Measurements from ENCODE around the gene ARHGAP10. TPM values are rescaled to one million over a fixed set of nuclear protein-coding genes. Genes with fewer than 3 reads are reported as not detected.

ARHGAP10 gene
- total RNA-seq, 1 experiment from 2014 or later, result 11.7 TPM

DNA sequence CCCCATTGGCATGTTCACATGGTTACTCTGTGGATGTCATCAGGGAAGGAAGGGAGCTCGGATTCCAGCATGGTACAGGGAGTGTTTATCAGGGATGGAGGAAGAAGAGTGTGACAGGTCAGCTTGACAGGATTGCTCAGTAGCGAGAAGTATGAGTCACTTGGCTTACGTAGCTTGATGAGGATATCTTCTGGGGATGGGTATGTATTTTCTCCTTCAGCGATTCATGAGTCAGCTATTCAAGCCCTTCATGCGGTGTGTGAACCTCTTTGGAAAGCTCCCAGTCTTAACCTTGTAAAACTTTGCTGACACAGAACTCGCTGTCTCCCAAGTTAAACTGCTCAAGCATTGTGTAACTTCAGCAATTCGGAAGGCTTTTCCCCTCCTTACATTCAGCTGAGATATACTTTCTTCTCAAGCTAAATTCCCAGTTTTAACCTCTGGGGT is 275.4 kb downstream of the ARHGAP10 start:
- Histone ChIP-seq H3K9me3 (ENCODE audit: control insufficient read depth, insufficient read depth, low read depth, low read length) (no peaks in the 10 kb centered on the region), H3K4me3 (ENCODE audit: low read depth in 2 of 2, low read length in 2 of 2) (no peak overlapping the region), H3K27ac (ENCODE audit: low read length) (no peak overlapping the region), H3K36me3 (ENCODE audit: control insufficient read depth, insufficient read depth, low read length) (no peaks in the 10 kb centered on the region), H3K4me1 (ENCODE audit: control insufficient read depth, insufficient read depth, low read length) (peaks cover 2% of the 10 kb centered on the region; the same call in 1 of the 2 replicates), H3K27me3 (ENCODE audit: control insufficient read depth, insufficient read depth, low read length) (no peaks in the 10 kb centered on the region)
- intact Hi-C loops (cut with micrococcal nuclease; ENCODE audit: unreplicated experiment), result no loop called here
- ChIA-PET CTCF (no interaction called here), POLR2A (interaction anchor here (0.6 kb wide), 1 partner anchor 352 kb away, joined by 3 read pairs; no protein-coding TSS in a partner anchor)
- ATAC-seq (peak; percentile 68), DNase-seq (ENCODE audit: low read depth, low spot score) (peak; percentile 39)
- in situ Hi-C loops (cut with HindIII; ENCODE audit: low pct_unique_long_range_greater_than_20kb, low sequenced_read_pairs), result no loop called here
- no peak for TF ChIP-seq POLR2AphosphoS5 (IDR thresholded peaks at IDR 0.05; ENCODE audit: low read depth, low read length)
- TF ChIP-seq, protein P1, sequence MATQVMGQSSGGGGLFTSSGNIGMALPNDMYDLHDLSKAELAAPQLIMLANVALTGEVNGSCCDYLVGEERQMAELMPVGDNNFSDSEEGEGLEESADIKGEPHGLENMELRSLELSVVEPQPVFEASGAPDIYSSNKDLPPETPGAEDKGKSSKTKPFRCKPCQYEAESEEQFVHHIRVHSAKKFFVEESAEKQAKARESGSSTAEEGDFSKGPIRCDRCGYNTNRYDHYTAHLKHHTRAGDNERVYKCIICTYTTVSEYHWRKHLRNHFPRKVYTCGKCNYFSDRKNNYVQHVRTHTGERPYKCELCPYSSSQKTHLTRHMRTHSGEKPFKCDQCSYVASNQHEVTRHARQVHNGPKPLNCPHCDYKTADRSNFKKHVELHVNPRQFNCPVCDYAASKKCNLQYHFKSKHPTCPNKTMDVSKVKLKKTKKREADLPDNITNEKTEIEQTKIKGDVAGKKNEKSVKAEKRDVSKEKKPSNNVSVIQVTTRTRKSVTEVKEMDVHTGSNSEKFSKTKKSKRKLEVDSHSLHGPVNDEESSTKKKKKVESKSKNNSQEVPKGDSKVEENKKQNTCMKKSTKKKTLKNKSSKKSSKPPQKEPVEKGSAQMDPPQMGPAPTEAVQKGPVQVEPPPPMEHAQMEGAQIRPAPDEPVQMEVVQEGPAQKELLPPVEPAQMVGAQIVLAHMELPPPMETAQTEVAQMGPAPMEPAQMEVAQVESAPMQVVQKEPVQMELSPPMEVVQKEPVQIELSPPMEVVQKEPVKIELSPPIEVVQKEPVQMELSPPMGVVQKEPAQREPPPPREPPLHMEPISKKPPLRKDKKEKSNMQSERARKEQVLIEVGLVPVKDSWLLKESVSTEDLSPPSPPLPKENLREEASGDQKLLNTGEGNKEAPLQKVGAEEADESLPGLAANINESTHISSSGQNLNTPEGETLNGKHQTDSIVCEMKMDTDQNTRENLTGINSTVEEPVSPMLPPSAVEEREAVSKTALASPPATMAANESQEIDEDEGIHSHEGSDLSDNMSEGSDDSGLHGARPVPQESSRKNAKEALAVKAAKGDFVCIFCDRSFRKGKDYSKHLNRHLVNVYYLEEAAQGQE (IDR thresholded peaks at IDR 0.05; ENCODE audit: insufficient read depth in 1 of 2, low read depth in 2 of 2, low read length in 1 of 2), result no peak
- TF ChIP-seq SIN3A (IDR thresholded peaks at IDR 0.05; ENCODE audit: borderline replicate concordance, insufficient read depth, low read depth, low read length), result no peak
- TF ChIP-seq, protein P2, sequence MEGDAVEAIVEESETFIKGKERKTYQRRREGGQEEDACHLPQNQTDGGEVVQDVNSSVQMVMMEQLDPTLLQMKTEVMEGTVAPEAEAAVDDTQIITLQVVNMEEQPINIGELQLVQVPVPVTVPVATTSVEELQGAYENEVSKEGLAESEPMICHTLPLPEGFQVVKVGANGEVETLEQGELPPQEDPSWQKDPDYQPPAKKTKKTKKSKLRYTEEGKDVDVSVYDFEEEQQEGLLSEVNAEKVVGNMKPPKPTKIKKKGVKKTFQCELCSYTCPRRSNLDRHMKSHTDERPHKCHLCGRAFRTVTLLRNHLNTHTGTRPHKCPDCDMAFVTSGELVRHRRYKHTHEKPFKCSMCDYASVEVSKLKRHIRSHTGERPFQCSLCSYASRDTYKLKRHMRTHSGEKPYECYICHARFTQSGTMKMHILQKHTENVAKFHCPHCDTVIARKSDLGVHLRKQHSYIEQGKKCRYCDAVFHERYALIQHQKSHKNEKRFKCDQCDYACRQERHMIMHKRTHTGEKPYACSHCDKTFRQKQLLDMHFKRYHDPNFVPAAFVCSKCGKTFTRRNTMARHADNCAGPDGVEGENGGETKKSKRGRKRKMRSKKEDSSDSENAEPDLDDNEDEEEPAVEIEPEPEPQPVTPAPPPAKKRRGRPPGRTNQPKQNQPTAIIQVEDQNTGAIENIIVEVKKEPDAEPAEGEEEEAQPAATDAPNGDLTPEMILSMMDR (IDR thresholded peaks at IDR 0.05), result no peak
- TF ChIP-seq TCF7L2 (IDR thresholded peaks at IDR 0.05; ENCODE audit: low read depth, low read length), result no peak
- BruUV-seq (replicated peaks), result no TSS peak

DNA sequence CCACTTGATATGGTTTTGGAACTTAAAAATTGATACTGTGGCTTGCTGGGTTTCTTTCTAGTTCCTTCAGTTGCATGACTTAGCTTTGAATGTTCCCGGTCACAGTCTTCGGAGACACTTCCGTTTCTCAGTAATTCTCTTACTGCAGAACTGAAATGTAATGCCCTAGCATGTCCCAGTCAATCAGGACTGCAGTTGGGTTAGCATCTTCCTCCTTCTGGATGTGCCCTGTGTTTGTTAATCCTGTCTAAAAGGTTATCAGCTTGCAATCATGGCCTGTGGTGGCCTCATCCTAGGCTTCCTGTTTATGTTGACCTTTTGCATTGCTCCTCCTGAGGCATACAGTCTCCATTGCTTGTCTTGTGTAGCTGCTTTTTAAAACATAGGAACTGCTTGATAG is 275.9 kb downstream of the ARHGAP10 start:
- H3K27me3 ChIP-seq (ENCODE audit: control insufficient read depth, insufficient read depth, low read length), result no peaks in the 10 kb centered on the region
- H3K36me3 ChIP-seq (ENCODE audit: control insufficient read depth, insufficient read depth, low read length), result no peaks in the 10 kb centered on the region
- DNase-seq (ENCODE audit: low read depth, low spot score) (no peak), ATAC-seq (no peak)
- no peaks in the 10 kb centered on the region for H3K9me3 ChIP-seq (ENCODE audit: control insufficient read depth, insufficient read depth, low read depth, low read length)
- H3K4me1 ChIP-seq (ENCODE audit: control insufficient read depth, insufficient read depth, low read length), result peaks cover 2% of the 10 kb centered on the region; the same call in 1 of the 2 replicates
- ChIA-PET POLR2A (interaction anchor here (0.6 kb wide), 1 partner anchor 353 kb away, joined by 3 read pairs; no protein-coding TSS in a partner anchor), CTCF (no interaction called here)
- H3K27ac ChIP-seq (ENCODE audit: low read length), result no peak overlapping the region
- H3K4me3 ChIP-seq (ENCODE audit: low read depth in 2 of 2, low read length in 2 of 2), result no peak overlapping the region
- in situ Hi-C loops (cut with HindIII; ENCODE audit: low pct_unique_long_range_greater_than_20kb, low sequenced_read_pairs) (no loop called here), intact Hi-C loops (cut with micrococcal nuclease; ENCODE audit: unreplicated experiment) (no loop called here)
- no TSS peak for BruUV-seq (replicated peaks)
- no peak for TF ChIP-seq POLR2AphosphoS5 (IDR thresholded peaks at IDR 0.05; ENCODE audit: low read depth, low read length)
- no peak for TF ChIP-seq SIN3A (IDR thresholded peaks at IDR 0.05; ENCODE audit: borderline replicate concordance, insufficient read depth, low read depth, low read length)
- TF ChIP-seq, protein P2 (IDR thresholded peaks at IDR 0.05), result no peak
- TF ChIP-seq TCF7L2 (IDR thresholded peaks at IDR 0.05; ENCODE audit: low read depth, low read length), result no peak
- TF ChIP-seq, protein P1 (IDR thresholded peaks at IDR 0.05; ENCODE audit: insufficient read depth in 1 of 2, low read depth in 2 of 2, low read length in 1 of 2), result no peak

All from Panc1 (cell line).